GM12874 (cell line): ENCODE results near the gene OR2V1.
A peak's percentile ranks its signal among the peaks of the same experiment; 100 is the strongest.

Source experiments
- CTCF ChIP-seq: IDR thresholded peaks from 2 replicates; pipeline ENCODE4 v1.5.1; 2011; ENCODE audit warnings: low read depth, mild to moderate bottlenecking, control low read depth, low read length, moderate library complexity; ENCODE audit not compliant: insufficient read depth

The OR2V1 gene

GRCh38 chr5:181130832-181131496 lies at the start of gene OR2V1:
TSS of gene OR2V1 (minus strand) at chr5:181131169. CDS start at chr5:181125304, 5,865 bp downstream.
- no peak for TF ChIP-seq CTCF

GRCh38 chr5:181176254-181176952 lies 45.4 kb upstream of the OR2V1 start:
- no peak for TF ChIP-seq CTCF

- no peak for TF ChIP-seq CTCF
Measured at GRCh38 chr5:181173420-181174342, 42.7 kb upstream of the OR2V1 start.

GRCh38 chr5:181173027-181173419 lies 42.1 kb upstream of the OR2V1 start:
- peak; percentile 23; the same call in 1 of the 2 replicates for TF ChIP-seq CTCF

- no peak for TF ChIP-seq CTCF
Measured at GRCh38 chr5:181171782-181172181, 40.8 kb upstream of the OR2V1 start.

- TF ChIP-seq CTCF = no peak
Measured at GRCh38 chr5:181170996-181171395, 40.0 kb upstream of the OR2V1 start.

- no peak for TF ChIP-seq CTCF
Measured at GRCh38 chr5:181170237-181170825, 39.4 kb upstream of the OR2V1 start.
